ENCODE data around the gene SLC2A5.

The SLC2A5 gene

DNA sequence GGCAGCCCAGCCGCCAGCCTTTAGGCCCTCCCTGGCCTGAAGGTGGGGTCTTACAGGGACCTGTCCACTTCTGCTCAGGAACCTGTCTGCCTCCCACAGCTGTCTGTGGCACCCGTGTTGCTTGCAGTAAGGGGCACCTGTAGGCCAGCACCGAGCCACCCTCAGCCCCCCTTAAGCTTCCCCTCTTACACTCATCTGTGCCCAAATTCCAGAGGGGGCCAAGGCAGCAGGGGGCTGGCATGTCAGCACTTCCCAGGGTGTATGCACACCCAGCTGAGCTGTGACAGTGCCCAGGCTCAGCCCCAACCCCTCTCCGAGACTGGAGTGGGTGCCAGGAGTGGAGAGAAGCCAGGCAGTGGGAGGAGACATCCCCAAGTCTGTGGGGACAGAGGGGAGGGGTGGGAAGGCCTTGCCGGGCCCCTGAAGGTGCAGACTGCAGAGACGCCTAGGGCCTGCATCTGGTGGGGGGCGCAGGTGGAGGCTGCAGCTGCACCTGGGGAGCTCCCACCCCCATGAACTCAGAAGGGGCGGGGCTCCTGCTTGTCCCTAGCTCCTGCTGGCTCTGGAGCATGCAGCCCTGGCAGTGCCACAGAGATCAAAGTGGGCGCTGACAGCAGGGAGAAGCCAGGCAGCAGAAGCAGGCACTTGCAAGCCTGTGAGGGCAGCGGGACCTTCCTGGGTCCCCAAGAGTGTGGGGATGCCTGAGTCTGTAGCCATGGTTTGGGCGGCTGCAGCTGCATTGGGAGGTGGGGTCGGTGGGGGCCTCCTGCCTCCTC lies 37.8 kb downstream of the SLC2A5 start:
- no peak for TF ChIP-seq TAF1 (IDR thresholded peaks at IDR 0.05; ENCODE audit: borderline replicate concordance, insufficient read depth, low read length)
- no peak for TF ChIP-seq POLR2AphosphoS5 (IDR thresholded peaks at IDR 0.05; ENCODE audit: low read depth, low read length)
- no peak for TF ChIP-seq FOXP2 (optimal IDR thresholded peaks at IDR 0.05; ENCODE audit: borderline replicate concordance, extremely low read depth, extremely low read length, insufficient read depth)
- TF ChIP-seq, protein P1, sequence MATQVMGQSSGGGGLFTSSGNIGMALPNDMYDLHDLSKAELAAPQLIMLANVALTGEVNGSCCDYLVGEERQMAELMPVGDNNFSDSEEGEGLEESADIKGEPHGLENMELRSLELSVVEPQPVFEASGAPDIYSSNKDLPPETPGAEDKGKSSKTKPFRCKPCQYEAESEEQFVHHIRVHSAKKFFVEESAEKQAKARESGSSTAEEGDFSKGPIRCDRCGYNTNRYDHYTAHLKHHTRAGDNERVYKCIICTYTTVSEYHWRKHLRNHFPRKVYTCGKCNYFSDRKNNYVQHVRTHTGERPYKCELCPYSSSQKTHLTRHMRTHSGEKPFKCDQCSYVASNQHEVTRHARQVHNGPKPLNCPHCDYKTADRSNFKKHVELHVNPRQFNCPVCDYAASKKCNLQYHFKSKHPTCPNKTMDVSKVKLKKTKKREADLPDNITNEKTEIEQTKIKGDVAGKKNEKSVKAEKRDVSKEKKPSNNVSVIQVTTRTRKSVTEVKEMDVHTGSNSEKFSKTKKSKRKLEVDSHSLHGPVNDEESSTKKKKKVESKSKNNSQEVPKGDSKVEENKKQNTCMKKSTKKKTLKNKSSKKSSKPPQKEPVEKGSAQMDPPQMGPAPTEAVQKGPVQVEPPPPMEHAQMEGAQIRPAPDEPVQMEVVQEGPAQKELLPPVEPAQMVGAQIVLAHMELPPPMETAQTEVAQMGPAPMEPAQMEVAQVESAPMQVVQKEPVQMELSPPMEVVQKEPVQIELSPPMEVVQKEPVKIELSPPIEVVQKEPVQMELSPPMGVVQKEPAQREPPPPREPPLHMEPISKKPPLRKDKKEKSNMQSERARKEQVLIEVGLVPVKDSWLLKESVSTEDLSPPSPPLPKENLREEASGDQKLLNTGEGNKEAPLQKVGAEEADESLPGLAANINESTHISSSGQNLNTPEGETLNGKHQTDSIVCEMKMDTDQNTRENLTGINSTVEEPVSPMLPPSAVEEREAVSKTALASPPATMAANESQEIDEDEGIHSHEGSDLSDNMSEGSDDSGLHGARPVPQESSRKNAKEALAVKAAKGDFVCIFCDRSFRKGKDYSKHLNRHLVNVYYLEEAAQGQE (IDR thresholded peaks at IDR 0.05; ENCODE audit: insufficient read depth in 1 of 2, low read depth in 2 of 2, low read length in 2 of 2): no peak
- TF ChIP-seq SIN3A (IDR thresholded peaks at IDR 0.05; ENCODE audit: borderline replicate concordance, insufficient read depth, low read length): no peak

DNA sequence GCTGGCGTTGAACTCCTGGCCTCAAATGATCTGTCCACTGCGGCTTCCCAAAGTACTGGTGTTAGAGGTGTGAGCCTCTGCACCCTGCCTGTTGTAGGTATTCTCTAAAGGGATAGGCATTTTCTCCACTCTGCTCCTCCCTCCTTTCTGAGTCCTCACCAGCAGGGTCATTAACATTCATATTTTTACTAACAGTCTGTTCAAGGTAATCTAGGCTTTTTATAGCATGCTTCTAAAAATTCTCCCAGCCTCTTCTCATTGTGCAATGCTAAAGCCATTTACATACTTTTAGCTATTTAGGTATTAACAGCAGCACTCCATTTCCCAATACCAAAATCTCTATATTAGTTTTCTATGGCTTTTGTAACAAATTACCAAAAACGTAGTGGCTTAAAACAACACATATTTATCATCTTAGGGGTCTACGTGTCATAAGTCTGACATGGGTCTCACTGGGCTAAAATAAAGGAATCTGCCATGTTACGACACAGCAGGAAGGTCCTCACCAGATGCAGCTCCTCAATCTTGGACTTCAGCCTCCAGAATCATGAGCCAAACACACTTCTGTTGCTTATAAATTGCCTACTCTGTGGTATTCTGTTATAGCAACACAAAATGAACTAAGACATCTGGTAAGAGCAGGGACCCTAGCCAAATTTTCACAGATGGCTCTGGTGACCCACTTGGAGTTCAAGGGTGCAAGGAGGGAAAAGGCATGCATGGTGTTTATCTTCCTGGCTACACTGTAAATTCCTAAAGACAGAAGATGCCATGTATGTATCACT lies 40.3 kb downstream of the SLC2A5 start:
- TF ChIP-seq FOXP2 (optimal IDR thresholded peaks at IDR 0.05; ENCODE audit: borderline replicate concordance, extremely low read depth, extremely low read length, insufficient read depth): no peak
- TF ChIP-seq, protein P1 (IDR thresholded peaks at IDR 0.05; ENCODE audit: insufficient read depth in 1 of 2, low read depth in 2 of 2, low read length in 2 of 2): no peak
- no peak for TF ChIP-seq SIN3A (IDR thresholded peaks at IDR 0.05; ENCODE audit: borderline replicate concordance, insufficient read depth, low read length)
- no peak for TF ChIP-seq TAF1 (IDR thresholded peaks at IDR 0.05; ENCODE audit: borderline replicate concordance, insufficient read depth, low read length)
- TF ChIP-seq POLR2AphosphoS5 (IDR thresholded peaks at IDR 0.05; ENCODE audit: low read depth, low read length): no peak

DNA sequence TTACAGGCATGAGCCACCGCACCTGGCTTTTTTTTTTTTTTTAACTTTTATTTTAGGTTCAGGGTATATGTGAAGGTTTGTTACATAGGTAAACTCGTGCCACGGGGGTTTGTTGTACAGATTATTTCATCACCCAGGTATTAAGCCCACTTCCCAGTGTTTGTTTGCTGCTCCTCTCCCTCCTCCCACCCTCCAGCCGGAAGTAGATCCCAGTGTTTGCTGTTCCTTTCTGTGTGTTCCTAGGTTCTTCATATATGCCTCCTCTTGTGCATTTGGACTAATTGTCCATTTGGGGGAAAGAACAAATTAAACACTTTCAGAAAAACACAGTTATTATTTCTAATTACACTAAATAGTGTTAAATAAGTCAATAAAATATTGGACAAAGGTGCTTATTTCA lies 42.1 kb downstream of the SLC2A5 start:
- no peak for TF ChIP-seq FOXP2 (optimal IDR thresholded peaks at IDR 0.05; ENCODE audit: borderline replicate concordance, extremely low read depth, extremely low read length, insufficient read depth)
- no peak for TF ChIP-seq TAF1 (IDR thresholded peaks at IDR 0.05; ENCODE audit: borderline replicate concordance, insufficient read depth, low read length)
- TF ChIP-seq POLR2AphosphoS5 (IDR thresholded peaks at IDR 0.05; ENCODE audit: low read depth, low read length): no peak
- TF ChIP-seq, protein P1 (IDR thresholded peaks at IDR 0.05; ENCODE audit: insufficient read depth in 1 of 2, low read depth in 2 of 2, low read length in 2 of 2): no peak
- TF ChIP-seq SIN3A (IDR thresholded peaks at IDR 0.05; ENCODE audit: borderline replicate concordance, insufficient read depth, low read length): no peak

DNA sequence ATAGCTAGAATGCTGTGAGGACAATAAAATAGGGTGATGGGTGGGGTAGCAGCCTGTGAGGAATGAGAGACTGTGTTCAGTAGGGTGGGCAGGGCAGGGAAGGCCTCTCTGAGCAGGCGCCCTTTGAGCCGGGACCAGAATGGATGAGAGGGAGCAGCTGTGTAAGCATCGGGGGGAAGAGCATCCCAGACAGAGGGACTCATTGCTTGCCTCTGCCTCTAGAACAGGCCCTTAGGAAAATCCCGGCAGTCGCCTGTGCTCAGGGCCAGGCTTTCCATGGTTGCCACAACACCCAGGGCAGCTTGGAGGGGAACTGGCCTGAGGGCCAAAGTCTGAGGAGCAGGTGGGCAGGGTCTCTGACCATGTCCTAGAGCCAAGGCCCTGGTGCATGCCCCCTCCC lies 44.0 kb downstream of the SLC2A5 start:
- TF ChIP-seq, protein P1 (IDR thresholded peaks at IDR 0.05; ENCODE audit: insufficient read depth in 1 of 2, low read depth in 2 of 2, low read length in 2 of 2): no peak
- TF ChIP-seq POLR2AphosphoS5 (IDR thresholded peaks at IDR 0.05; ENCODE audit: low read depth, low read length) (no peak), TAF1 (IDR thresholded peaks at IDR 0.05; ENCODE audit: borderline replicate concordance, insufficient read depth, low read length) (no peak), SIN3A (IDR thresholded peaks at IDR 0.05; ENCODE audit: borderline replicate concordance, insufficient read depth, low read length) (no peak), FOXP2 (optimal IDR thresholded peaks at IDR 0.05; ENCODE audit: borderline replicate concordance, extremely low read depth, extremely low read length, insufficient read depth) (no peak)

Data from PFSK-1 (cell line).